K562 (cell line): ENCODE data around the gene NECTIN1. TPM values are rescaled to one million over a fixed set of nuclear protein-coding genes. Genes with fewer than 3 reads are reported as not detected.

ENCODE experiments used
- ATAC-seq: fragments of 200-7000 bp; cut with Tn5 transposase; 3 replicates; pipeline ENCODE4 v1.9.1; 2020; ENCODE audit warnings: moderate library complexity
- BruUV-seq: library from RNA; stranded (reverse); fragments of 400-500 nt; replicated peaks from 2 replicates; lab custom pipeline; 2021; lab: Mats Ljungman, UMichigan
- CTCF ChIA-PET: fragments of 300-600 bp; formaldehyde crosslinking; extraction: SDS; loops from one replicate; lab custom pipeline; 2021; ENCODE audit warnings: low intra/inter-chr PET ratio; lab: Yijun Ruan, JAX
- POLR2A ChIA-PET: fragments of 300-600, 350-650 bp; sonication (Branson Sonifier 250); formaldehyde crosslinking; extraction: SDS; loops from one replicate; lab custom pipeline; 2021; ENCODE audit warnings: antibody characterized with exemption, inconsistent platforms; lab: Yijun Ruan, JAX
- DNase-seq, 4 experiments: peaks; one replicate each; pipeline versions ENCODE4 v3.0.0 to v3.0.0-alpha.2; 2011 to 2018; ENCODE audit warnings: low spot score in 3 of 4, mixed read lengths in 3 of 4; ENCODE audit errors: extremely low read depth in 1 of 4
- FAIRE-seq: peaks from 2 replicates; lab custom pipeline; 2011; peaks lifted over from hg19 to GRCh38; lab: Jason Lieb, UNC
- H2AFZ ChIP-seq: 2 replicates; pipeline ENCODE4 v1.6.0; 2011; ENCODE audit warnings: low read depth, low read length, control low read depth, inconsistent platforms
- H3K27ac ChIP-seq: fragments of 200-600 bp; 3 replicates; pipeline ENCODE4 v1.8.0; 2011; ENCODE audit warnings: low read depth, mild to moderate bottlenecking, control low read depth, inconsistent platforms, low read length, moderate library complexity, mixed read lengths; ENCODE audit errors: extremely low read depth
- H3K27me3 ChIP-seq, 2 experiments: fragments of 300-600 bp in 1 of 2; 2 replicates in 1 of 2; 3 replicates in 1 of 2; pipeline versions ENCODE4 v1.6.0 to v1.8.0; 2011; ENCODE audit warnings: inconsistent platforms in 2 of 2, low read length in 2 of 2, mild to moderate bottlenecking in 1 of 2, mixed read lengths in 1 of 2, moderate library complexity in 1 of 2; ENCODE audit not compliant: control insufficient read depth in 2 of 2, insufficient read depth in 2 of 2
- H3K36me3 ChIP-seq: fragments of 300-600 bp; 3 replicates; pipeline ENCODE4 v1.8.0; 2011; ENCODE audit warnings: mild to moderate bottlenecking, low read length, inconsistent platforms; ENCODE audit not compliant: control insufficient read depth, insufficient read depth
- H3K4me1 ChIP-seq, 2 experiments: fragments of 200-600 bp in 1 of 2; replicated peaks in 1 of 2; 2 replicates in 1 of 2; 3 replicates in 1 of 2; pipeline versions ENCODE4 v1.5.1 to v1.8.0; 2011; ENCODE audit warnings: inconsistent platforms in 2 of 2, low read length in 2 of 2, mild to moderate bottlenecking in 1 of 2, mixed read lengths in 1 of 2, moderate library complexity in 1 of 2; ENCODE audit not compliant: control insufficient read depth in 2 of 2, insufficient read depth in 2 of 2
- H3K4me2 ChIP-seq: 2 replicates; pipeline ENCODE4 v1.6.1; 2011; ENCODE audit warnings: low read length, control low read depth, inconsistent platforms, mixed read lengths; ENCODE audit not compliant: insufficient read depth
- H3K4me3 ChIP-seq: fragments of 200-600 bp; sonication (generic), shearing (Covaris generic); 2 replicates; pipeline ENCODE4 v1.5.1; 2016; ENCODE audit warnings: control low read depth, inconsistent platforms
- H3K79me2 ChIP-seq: fragments of 200-600 bp; 3 replicates; pipeline ENCODE4 v1.8.0; 2011; ENCODE audit warnings: low read length, inconsistent platforms; ENCODE audit not compliant: control insufficient read depth, insufficient read depth
- H3K9ac ChIP-seq, 2 experiments: 2 replicates each; pipeline versions ENCODE4 v1.6.0 to v1.6.1; 2011; ENCODE audit warnings: low read depth in 2 of 2, low read length in 2 of 2, control low read depth in 1 of 2, inconsistent platforms in 1 of 2, mild to moderate bottlenecking in 1 of 2, mixed read lengths in 1 of 2; ENCODE audit not compliant: insufficient read depth in 1 of 2
- H3K9me1 ChIP-seq: one replicate; pipeline ENCODE4 v1.6.0; 2011; ENCODE audit warnings: inconsistent platforms, mild to moderate bottlenecking, low read length, moderate library complexity; ENCODE audit not compliant: control insufficient read depth, insufficient read depth
- H3K9me3 ChIP-seq: replicated peaks from 2 replicates; pipeline ENCODE4 v1.5.1; 2011; ENCODE audit warnings: low read depth, low read length, inconsistent platforms; ENCODE audit not compliant: control insufficient read depth, insufficient read depth
- H4K20me1 ChIP-seq: replicated peaks from 2 replicates; pipeline ENCODE4 v1.6.1; 2011; ENCODE audit warnings: low read length, inconsistent platforms, mixed read lengths; ENCODE audit not compliant: control insufficient read depth, insufficient read depth
- FOSL1 ChIP-seq: fragments of 200-800 bp; sonication (Bioruptor generic); conservative IDR thresholded peaks from 2 replicates; pipeline ENCODE4 v1.6.1; 2016; ENCODE audit warnings: missing genetic modification characterization, missing compliant biosample characterization
- KDM2B ChIP-seq: fragments of 250-450 bp; sonication (Bioruptor Pico); IDR thresholded peaks from 2 replicates; pipeline ENCODE4 v1.8.0; 2021; ENCODE audit warnings: mild to moderate bottlenecking, moderate library complexity
- LCOR ChIP-seq: sonication (generic); formaldehyde crosslinking; IDR thresholded peaks from 2 replicates; pipeline ENCODE4 v1.8.0; 2022; ENCODE audit warnings: mild to moderate bottlenecking, missing genetic modification reagents
- WGBS: fragments of 100-300 bp; shearing (Covaris generic); methylation state at CpG from one replicate; pipeline ENCODE4 v1.1.6; 2016; ENCODE audit warnings: low coverage, mixed read lengths; ENCODE audit not compliant: insufficient coverage; ENCODE audit errors: missing lambda C conversion rate; 5-methylcytosine and 5-hydroxymethylcytosine counted together
- in situ Hi-C: fragments of 300-500 bp; cut with MboI; formaldehyde crosslinking; loops from 4 replicates; pipeline ENCODE4 v1.15.0; 2018; ENCODE audit warnings: inconsistent platforms, mixed read lengths
- intact Hi-C: fragments of 100-400 bp; cut with micrococcal nuclease; formaldehyde crosslinking; loops from 2 replicates; pipeline ENCODE4 v1.14.2; 2022
- polyA plus RNA-seq, 8 experiments: library from polyadenylated mRNA; depleted of rRNA in 4 of 8; stranded (reverse) in 5 of 8; unstranded in 3 of 8; fragments of >200 nt; fragmentation: Nextera tagmentation in 2 of 8; fragmentation: Illumina TruSeq in 1 of 8; extraction: Ambion mirVana in 2 of 8; extraction: Trizol in 1 of 8; gene quantifications; 2 replicates each; pipeline versions ENCODE4 v1.2.1 to v1.2.3, GENCODE V29; 2011 to 2014; ENCODE audit warnings: inconsistent platforms in 1 of 8, missing spikeins in 1 of 8
- total RNA-seq, 7 experiments: library from RNA; depleted of rRNA in 6 of 7; stranded (reverse); fragments of >200 nt in 6 of 7; fragmentation: Illumina TruSeq in 2 of 7; extraction: Trizol in 2 of 7; gene quantifications; 2 replicates each; pipeline versions ENCODE4 v1.2.1 to v1.2.3, GENCODE V29; 2011 to 2021; ENCODE audit warnings: low replicate concordance in 1 of 7
- TF ChIP-seq, protein P1 (sequence below): fragments of 450-650 bp; IDR thresholded peaks from 2 replicates; pipeline ENCODE4 v1.6.1; 2017; ENCODE audit warnings: antibody characterized with exemption, mild to moderate bottlenecking

The NECTIN1 gene
- total and polyA plus RNA-seq, 9 of the 15 experiments (the other 6 are each of a cell fraction or from before 2014, with no cell fraction given): 0.09 to 0.53 (median 0.23) TPM; not detected in 2

GRCh38 chr11:119679346-119679745 lies 49.7 kb downstream of the NECTIN1 start:
- H2AFZ ChIP-seq: no peak overlapping the region
- no peaks in the 10 kb centered on the region for H3K9me1 ChIP-seq
- H3K79me2 ChIP-seq: no peaks in the 10 kb centered on the region
- CTCF ChIA-PET: no interaction called here
- peaks cover 0 to 25% of the 10 kb centered on the region in 2 experiments; a peak in 4 of 5 replicates for H3K27me3 ChIP-seq
- H3K27ac ChIP-seq: no peak overlapping the region
- in situ Hi-C loops: no loop called here
- H3K4me2 ChIP-seq: no peak overlapping the region
- FAIRE-seq (no peak), ATAC-seq (no peak), DNase-seq (no peak)
- 3% methylated on average over 7 of the region's 7 CpGs for WGBS
- no TSS peak for BruUV-seq
- no peak overlapping the region for H3K9ac ChIP-seq
- H4K20me1 ChIP-seq: no peaks in the 10 kb centered on the region; the same call in 1 of the 2 replicates
- TF ChIP-seq FOSL1 (tag) (no peak), KDM2B (CRISPR knock-in tag) (no peak), LCOR (no peak)
- TF ChIP-seq, protein P1, sequence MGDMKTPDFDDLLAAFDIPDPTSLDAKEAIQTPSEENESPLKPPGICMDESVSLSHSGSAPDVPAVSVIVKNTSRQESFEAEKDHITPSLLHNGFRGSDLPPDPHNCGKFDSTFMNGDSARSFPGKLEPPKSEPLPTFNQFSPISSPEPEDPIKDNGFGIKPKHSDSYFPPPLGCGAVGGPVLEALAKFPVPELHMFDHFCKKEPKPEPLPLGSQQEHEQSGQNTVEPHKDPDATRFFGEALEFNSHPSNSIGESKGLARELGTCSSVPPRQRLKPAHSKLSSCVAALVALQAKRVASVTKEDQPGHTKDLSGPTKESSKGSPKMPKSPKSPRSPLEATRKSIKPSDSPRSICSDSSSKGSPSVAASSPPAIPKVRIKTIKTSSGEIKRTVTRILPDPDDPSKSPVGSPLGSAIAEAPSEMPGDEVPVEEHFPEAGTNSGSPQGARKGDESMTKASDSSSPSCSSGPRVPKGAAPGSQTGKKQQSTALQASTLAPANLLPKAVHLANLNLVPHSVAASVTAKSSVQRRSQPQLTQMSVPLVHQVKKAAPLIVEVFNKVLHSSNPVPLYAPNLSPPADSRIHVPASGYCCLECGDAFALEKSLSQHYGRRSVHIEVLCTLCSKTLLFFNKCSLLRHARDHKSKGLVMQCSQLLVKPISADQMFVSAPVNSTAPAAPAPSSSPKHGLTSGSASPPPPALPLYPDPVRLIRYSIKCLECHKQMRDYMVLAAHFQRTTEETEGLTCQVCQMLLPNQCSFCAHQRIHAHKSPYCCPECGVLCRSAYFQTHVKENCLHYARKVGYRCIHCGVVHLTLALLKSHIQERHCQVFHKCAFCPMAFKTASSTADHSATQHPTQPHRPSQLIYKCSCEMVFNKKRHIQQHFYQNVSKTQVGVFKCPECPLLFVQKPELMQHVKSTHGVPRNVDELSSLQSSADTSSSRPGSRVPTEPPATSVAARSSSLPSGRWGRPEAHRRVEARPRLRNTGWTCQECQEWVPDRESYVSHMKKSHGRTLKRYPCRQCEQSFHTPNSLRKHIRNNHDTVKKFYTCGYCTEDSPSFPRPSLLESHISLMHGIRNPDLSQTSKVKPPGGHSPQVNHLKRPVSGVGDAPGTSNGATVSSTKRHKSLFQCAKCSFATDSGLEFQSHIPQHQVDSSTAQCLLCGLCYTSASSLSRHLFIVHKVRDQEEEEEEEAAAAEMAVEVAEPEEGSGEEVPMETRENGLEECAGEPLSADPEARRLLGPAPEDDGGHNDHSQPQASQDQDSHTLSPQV: no peak
- H3K36me3 ChIP-seq: no peaks in the 10 kb centered on the region
- H3K9me3 ChIP-seq: no peaks in the 10 kb centered on the region
- intact Hi-C loops: no loop called here
- H3K4me1 ChIP-seq: no peaks in the 10 kb centered on the region; a peak in 1 of 5 replicates
- no peak overlapping the region for H3K4me3 ChIP-seq
- POLR2A ChIA-PET: interaction anchor here (0.6 to 0.7 kb wide), 2 partner anchors 10 to 14 kb away, joined by 3 read pairs; no protein-coding TSS in a partner anchor
